Brain pericyte (primary cell): ENCODE measurements around the gene MANSC4.
"Not testable (repeated sequence)": the region's sequence is repeated elsewhere in the genome, so short reads cannot be mapped to it uniquely, and the experiment has no call there.

Source experiments
- DNase-seq: peaks from one replicate; pipeline ENCODE4 v3.0.0-alpha.2; 2012; ENCODE audit warnings: low read depth, low spot score

Gene MANSC4

DNA sequence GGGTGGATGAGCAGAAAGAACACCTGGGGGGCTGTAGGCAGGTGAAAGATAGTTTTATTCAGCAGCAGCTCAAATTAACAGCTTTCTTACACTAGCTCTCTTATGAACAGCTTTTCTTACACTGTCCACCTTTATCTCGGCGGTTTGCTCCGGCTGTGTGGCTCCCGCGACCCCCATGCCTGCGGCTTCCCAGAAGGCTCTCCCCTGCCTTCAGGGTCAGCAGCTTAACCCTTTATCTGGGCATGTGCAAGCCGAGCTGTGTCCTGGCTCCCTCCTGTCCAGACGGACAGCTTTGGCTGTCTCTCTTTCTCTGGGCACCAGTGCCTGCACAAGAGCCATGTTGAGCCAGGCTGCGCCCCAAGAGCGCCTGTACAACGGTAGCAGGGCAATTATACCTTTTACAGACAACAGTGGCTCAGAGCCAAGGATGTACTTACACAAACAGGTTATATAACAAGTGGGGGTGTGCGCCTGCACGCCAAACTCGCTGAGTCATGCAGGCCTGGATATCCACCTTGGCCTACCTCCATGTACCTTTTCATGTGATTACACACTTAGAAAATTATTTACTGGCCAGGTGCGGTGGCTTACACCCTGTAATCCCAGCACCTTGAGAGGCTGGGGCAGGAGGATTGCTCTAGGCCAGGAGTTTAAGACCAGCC is 28.5 kb downstream of the MANSC4 start:
- DNase-seq, result no peak

DNA sequence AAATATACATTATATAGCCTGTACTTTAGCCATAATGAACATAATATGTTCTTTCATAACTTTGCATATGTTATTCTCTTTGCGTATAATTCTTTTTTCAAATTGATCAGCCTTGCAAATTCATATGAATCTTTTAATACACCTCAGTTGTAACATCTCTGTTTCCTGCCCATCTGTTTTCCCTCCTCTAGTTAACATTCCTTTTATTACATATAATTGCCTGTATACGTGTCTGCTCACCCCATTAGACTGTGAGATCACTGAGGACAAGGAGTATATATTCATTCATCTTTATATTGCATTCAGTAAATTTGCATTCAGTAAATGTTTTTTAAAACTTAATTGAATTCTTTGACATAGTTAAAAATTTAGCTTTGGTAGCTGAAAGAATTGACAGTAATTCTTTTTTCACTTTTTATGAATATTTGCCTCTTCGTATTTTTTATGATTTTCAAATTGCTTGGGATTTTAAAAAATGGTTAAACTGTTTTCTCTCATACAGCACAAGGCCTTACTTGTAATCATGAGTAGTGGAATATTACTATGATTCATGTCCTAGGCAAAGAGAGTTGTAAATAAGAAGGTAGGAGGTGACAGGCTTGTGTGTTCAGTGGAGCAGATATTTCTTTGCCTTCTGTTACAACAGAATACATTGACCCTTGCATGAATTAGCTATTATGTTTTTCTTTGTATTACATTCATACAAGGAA is 32.8 kb downstream of the MANSC4 start:
- DNase-seq, result no peak

DNA sequence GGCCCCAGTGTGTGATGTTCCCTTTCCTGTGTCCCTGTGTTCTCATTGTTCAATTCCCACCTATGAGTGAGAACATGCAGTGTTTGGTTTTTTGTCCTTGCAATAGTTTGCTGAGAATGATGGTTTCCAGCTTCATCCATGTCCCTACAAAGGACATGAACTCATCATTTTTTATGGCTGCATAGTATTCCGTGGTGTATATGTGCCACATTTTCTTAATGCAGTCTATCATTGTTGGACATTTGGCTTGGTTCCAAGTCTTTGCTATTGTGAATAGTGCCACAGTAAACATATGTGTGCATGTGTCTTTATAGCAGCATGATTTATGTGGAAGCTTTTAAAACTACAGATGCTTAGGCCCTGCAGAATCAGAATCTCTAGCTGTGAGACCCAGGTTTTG is 34.3 kb downstream of the MANSC4 start:
- DNase-seq, result not testable (repeated sequence)

DNA sequence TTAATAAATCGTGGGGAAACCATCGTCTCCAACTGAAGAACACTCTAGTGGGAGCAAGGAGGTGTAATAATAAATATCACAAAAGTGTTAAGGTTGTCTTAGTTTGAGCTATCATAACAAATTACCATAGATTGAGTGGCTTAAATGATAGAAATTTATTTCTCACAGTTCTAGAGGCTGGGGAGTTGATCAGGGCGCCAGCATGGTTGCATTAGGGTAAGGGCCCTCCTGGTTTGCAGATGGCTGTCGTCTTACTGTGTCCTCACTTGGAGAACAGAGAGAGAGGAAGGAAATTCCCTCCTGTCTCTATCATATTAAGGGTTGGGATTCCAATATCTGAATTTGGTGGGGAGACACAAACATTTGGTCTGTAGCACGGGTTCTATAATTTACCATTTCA is 36.4 kb downstream of the MANSC4 start:
- no peak for DNase-seq

DNA sequence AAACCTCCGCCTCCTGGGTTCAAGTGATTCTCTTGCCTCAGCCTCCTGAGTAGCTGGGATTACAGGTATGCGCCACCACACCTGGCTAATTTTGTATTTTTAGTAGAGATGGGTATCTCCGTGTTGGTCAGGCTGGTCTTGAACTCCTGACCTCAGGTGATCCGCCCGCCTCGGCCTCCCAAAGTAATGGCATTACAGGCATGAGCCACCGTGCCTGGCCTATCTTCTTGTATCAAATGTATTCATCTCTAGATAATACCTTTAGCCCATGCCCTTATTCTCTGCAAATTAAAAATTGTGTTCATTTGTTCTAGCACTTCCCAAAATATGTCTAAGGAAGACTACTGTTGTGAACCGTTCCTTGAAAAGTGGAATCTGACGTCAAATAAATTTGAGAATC is 45.7 kb downstream of the MANSC4 start:
- not testable (repeated sequence) for DNase-seq

DNA sequence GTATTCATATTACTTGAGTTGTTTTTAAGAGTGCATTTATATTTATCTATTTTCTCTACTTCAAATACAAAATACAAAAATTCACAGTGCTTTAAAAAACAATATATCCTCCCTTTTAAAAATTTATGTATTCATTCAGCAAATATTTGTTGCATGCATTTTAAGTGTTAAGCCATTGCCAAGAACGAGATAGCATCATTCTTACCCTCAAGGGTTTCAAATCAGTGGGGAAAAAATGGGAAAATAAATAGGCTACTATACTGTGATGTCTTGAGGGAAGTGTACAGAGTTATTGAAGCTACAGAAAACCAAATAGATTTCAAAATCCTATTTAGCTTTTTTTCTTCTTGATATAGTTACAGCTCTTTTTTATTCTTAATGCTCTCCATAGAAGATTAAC is 46.2 kb downstream of the MANSC4 start:
- no peak for DNase-seq

DNA sequence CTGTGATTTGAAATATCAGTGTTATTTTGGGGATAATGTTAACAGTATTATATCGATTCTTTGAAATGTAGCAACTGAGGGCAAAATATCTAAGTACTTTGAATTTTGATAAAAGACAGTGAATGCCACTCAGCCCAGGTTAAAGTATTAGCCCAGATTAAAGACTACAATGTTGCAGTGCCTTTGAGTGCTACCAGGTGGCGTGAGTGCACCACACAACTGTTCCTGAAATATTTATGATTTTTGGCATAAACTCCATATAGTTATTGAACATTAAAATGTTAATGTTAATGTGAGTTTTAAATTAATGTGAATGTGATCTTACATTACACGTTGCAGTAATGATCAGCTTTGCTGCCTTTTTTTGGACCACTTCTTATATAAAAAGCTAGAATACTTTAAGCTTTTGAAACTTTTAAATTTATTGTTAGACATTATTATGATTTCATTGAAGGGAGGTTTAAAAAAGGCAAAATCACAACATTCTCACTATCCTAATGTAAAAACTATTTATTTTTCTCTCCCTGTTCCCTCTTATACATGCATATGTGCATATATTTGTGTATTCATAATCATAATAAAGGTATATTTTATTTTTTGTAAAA is 46.9 kb downstream of the MANSC4 start:
- no peak for DNase-seq

DNA sequence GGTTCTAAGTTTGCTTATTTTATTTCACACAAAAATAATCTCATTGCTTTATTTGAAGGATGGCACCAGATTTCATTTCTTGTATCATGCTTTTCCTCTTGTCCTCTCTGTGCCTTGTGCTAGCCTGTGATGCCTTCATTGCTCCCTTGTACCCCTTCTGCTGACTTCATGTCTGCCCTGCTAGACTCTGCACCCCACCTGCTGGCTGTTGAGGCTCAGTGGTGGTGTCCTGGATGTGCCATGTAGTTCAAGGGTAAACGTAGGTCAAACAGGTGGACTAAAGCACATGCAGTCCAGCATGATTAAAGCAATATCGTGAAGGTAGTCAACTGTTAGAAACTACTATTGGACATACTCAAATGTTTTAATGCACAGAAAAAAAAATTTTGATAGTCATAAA is 47.8 kb downstream of the MANSC4 start:
- no peak for DNase-seq

DNA sequence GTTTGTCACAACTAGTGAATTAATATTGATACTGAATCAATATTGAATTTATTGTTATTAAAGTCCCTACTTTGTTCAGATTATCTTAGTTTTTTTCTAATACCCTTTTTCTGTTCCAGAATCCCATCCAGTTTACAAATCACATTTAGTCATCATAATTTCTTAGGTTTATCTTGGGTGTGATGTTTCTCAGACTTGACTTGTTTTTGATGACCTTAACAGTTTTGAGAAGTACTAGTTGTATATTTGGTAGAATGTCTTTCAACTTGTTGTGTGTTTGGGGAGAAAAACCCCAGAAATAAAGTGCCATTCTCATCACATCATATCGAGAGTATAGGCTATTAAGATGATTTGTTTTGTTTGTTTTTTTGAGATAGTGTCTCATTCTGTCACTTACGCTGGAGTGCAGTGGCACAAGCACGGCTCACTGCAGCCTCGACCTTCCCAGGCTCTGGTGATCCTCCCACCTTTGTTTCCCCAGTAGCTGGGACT is 49.9 kb downstream of the MANSC4 start:
- no peak for DNase-seq

DNA sequence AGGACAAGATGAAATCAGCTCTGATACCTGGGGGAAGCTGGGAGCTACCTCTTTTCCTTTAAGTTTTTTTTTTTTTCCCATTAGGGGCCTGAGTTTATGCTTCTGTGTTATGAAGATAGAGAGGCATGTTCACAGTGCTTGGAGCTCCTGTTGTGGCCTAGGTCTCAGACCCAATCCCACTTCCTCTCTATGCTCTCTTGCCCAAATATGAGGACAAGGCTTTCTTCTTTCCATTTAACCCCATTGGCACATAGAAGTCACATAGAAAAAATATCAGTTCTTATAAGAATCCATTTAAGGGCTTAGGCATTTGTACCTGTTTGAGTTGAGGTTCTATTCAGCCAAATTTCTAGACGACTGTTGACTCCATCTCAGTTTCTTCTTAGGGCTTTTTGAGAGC is 56.8 kb downstream of the MANSC4 start:
- DNase-seq, result no peak
